ENCODE results near the gene MYMK. TPM values are rescaled to one million over a fixed set of nuclear protein-coding genes. Genes with fewer than 3 reads are reported as not detected.
"Not testable (repeated sequence)": the region's sequence is repeated elsewhere in the genome, so short reads cannot be mapped to it uniquely, and the experiment has no call there.

MYMK gene
- total RNA-seq, 2 donors from 2014 or later, result not detected

DNA sequence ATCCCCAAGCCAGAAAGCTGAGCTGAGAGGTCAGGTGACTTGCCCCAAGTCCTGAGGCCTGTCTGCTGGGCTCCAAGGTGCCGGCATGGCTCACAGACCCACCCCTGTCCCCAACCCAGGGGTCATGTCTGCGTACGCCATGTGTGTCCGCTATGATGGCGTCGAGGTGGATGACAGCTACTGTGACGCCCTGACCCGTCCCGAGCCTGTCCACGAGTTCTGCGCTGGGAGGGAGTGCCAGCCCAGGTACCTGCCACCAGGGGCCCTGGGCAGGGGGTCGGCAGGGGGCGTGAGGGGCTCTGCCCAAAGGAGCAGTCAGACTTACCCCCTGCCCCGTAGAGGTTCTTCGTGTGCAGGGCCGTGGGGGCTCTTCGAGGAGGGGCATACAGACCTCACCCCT is 42.1 kb upstream of the MYMK start:
- Mint-ChIP-seq H3K9me3 (no peaks in the 10 kb centered on the region), H3K4me3 (no peak overlapping the region), H3K27me3 (ENCODE audit: insufficient read depth) (peaks cover 3% of the 10 kb centered on the region), H3K27ac (no peak overlapping the region), H3K36me3 (ENCODE audit: low read depth) (no peaks in the 10 kb centered on the region), H3K4me1 (no peaks in the 10 kb centered on the region)
- H3K4me1 ChIP-seq (ENCODE audit: control insufficient read depth, insufficient read depth, low read length), result no peaks in the 10 kb centered on the region
- H3K9me3 ChIP-seq (ENCODE audit: control insufficient read depth, low read length), result no peaks in the 10 kb centered on the region
- WGBS, 2 experiments (ENCODE audit: insufficient coverage in 1 of 2, insufficient read length in 1 of 2), result 92 to 95% methylated on average over 17 of the region's 17 CpGs
- DNase-seq, result no peak
- no peak overlapping the region for H3K9ac ChIP-seq (ENCODE audit: extremely low read depth, low read length, poor library complexity, severe bottlenecking)
- no peak overlapping the region for H3K27ac ChIP-seq (ENCODE audit: low read depth, low read length)
- TF ChIP-seq, protein P1, sequence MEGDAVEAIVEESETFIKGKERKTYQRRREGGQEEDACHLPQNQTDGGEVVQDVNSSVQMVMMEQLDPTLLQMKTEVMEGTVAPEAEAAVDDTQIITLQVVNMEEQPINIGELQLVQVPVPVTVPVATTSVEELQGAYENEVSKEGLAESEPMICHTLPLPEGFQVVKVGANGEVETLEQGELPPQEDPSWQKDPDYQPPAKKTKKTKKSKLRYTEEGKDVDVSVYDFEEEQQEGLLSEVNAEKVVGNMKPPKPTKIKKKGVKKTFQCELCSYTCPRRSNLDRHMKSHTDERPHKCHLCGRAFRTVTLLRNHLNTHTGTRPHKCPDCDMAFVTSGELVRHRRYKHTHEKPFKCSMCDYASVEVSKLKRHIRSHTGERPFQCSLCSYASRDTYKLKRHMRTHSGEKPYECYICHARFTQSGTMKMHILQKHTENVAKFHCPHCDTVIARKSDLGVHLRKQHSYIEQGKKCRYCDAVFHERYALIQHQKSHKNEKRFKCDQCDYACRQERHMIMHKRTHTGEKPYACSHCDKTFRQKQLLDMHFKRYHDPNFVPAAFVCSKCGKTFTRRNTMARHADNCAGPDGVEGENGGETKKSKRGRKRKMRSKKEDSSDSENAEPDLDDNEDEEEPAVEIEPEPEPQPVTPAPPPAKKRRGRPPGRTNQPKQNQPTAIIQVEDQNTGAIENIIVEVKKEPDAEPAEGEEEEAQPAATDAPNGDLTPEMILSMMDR (conservative IDR thresholded peaks at IDR 0.05), result no peak
- no peak overlapping the region for H3K4me3 ChIP-seq (ENCODE audit: low read length)
- no peaks in the 10 kb centered on the region for H3K36me3 ChIP-seq (ENCODE audit: control insufficient read depth, insufficient read depth, low read length)
- no peaks in the 10 kb centered on the region for H3K27me3 ChIP-seq (ENCODE audit: control insufficient read depth, insufficient read depth, low read length, poor library complexity, severe bottlenecking)

DNA sequence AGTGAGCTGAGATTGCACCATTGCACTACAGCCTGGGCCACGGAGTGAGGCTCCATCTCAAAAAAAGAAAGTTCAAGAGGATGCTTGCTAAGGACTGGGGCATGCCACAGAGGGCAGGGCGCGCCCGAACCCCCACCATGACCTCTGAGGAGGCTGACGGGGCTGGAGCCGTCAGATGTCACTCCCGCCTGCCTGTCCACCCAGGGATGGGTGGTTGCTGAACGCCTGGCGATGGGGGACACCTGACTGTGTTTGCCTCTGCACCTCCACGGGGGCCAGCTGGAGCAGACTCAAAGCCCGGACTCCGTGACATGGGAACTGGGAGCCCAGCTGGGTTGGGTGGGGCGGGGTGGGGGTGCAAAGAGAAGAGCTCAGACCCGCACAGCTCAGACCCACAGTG is 41.6 kb upstream of the MYMK start:
- 91 to 94% methylated on average over 9 to 14 of the region's 14 CpGs for WGBS, 2 experiments (ENCODE audit: insufficient coverage in 1 of 2, insufficient read length in 1 of 2)
- no peaks in the 10 kb centered on the region for H3K36me3 ChIP-seq (ENCODE audit: control insufficient read depth, insufficient read depth, low read length)
- no peaks in the 10 kb centered on the region for H3K4me1 ChIP-seq (ENCODE audit: control insufficient read depth, insufficient read depth, low read length)
- Mint-ChIP-seq H3K27ac (no peak overlapping the region), H3K4me3 (no peak overlapping the region), H3K36me3 (ENCODE audit: low read depth) (no peaks in the 10 kb centered on the region), H3K9me3 (no peaks in the 10 kb centered on the region), H3K27me3 (ENCODE audit: insufficient read depth) (peaks cover 3% of the 10 kb centered on the region), H3K4me1 (no peaks in the 10 kb centered on the region)
- TF ChIP-seq, protein P1 (conservative IDR thresholded peaks at IDR 0.05), result no peak
- DNase-seq, result no peak
- H3K9me3 ChIP-seq (ENCODE audit: control insufficient read depth, low read length), result no peaks in the 10 kb centered on the region
- no peak overlapping the region for H3K27ac ChIP-seq (ENCODE audit: low read depth, low read length)
- H3K4me3 ChIP-seq (ENCODE audit: low read length), result no peak overlapping the region
- H3K9ac ChIP-seq (ENCODE audit: extremely low read depth, low read length, poor library complexity, severe bottlenecking), result no peak overlapping the region
- H3K27me3 ChIP-seq (ENCODE audit: control insufficient read depth, insufficient read depth, low read length, poor library complexity, severe bottlenecking), result no peaks in the 10 kb centered on the region

DNA sequence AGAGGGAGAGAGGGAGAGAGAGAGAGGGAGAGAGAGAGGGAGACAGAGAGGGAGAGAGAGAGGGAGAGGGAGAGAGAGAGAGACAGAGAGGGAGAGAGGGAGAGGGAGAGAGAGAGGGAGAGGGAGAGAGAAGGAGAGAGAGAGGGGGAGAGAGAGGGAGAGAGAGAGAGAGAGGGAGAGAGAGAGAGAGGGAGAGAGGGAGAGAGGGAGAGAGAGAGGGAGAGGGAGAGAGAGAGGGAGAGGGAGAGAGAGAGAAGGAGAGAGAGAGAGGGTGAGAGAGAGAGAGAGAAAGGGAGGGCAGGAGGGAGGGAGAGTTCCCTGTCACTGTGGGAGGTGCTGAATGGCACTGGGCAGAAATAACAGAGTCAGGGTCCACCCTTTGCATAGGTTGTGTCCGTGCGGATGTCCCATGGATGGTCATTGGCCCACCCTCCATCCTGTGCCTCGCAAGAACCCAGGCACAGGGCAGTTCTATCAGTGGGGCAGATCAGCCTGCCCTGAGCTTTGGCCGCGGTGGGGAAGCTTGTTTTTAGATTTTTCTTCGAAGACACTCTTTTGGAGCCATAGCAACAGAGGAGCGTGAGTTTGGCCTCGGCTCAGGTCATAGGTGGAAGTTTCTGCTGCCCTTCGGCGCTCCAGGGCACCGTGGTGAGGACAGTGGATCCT is 39.8 kb upstream of the MYMK start:
- no peak overlapping the region for H3K27ac ChIP-seq (ENCODE audit: low read depth, low read length)
- 84 to 86% methylated on average over 10 to 11 of the region's 11 CpGs for whole genome bisulfite sequencing, 2 experiments (ENCODE audit: insufficient coverage in 1 of 2, insufficient read length in 1 of 2)
- no peaks in the 10 kb centered on the region for H3K27me3 ChIP-seq (ENCODE audit: control insufficient read depth, insufficient read depth, low read length, poor library complexity, severe bottlenecking)
- DNase-seq, result no peak
- no peak overlapping the region for H3K27ac Mint-ChIP-seq
- H3K9ac ChIP-seq (ENCODE audit: extremely low read depth, low read length, poor library complexity, severe bottlenecking), result no peak overlapping the region
- no peak overlapping the region for H3K4me3 ChIP-seq (ENCODE audit: low read length)
- H3K9me3 Mint-ChIP-seq, result no peaks in the 10 kb centered on the region
- no peaks in the 10 kb centered on the region for H3K36me3 ChIP-seq (ENCODE audit: control insufficient read depth, insufficient read depth, low read length)
- H3K4me3 Mint-ChIP-seq, result no peak overlapping the region
- H3K9me3 ChIP-seq (ENCODE audit: control insufficient read depth, low read length), result no peaks in the 10 kb centered on the region
- TF ChIP-seq, protein P1 (conservative IDR thresholded peaks at IDR 0.05), result no peak
- no peaks in the 10 kb centered on the region for H3K4me1 ChIP-seq (ENCODE audit: control insufficient read depth, insufficient read depth, low read length)
- no peaks in the 10 kb centered on the region for H3K4me1 Mint-ChIP-seq
- peaks cover 3% of the 10 kb centered on the region for H3K27me3 Mint-ChIP-seq (ENCODE audit: insufficient read depth)
- H3K36me3 Mint-ChIP-seq (ENCODE audit: low read depth), result no peaks in the 10 kb centered on the region

DNA sequence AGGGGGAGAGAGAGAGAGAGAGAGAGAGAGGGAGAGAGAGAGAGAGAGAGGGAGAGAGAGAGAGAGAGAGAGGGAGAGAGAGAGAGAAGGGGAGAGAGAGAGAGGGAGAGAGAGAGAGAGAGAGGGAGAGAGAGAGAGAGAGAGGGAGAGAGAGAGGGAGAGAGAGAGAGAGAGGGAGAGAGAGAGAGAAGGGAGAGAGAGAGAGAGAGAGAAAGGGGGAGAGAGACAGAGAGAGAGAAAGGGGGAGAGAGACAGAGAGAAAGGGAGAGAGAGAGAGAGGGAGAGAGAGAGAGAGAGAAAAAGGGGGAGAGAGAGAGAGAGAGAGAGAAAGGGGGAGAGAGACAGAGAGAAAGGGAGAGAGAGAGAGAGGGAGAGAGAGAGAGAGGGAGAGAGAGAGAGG is 39.1 kb upstream of the MYMK start:
- H3K27me3 Mint-ChIP-seq (ENCODE audit: insufficient read depth); H3K4me1 ChIP-seq (ENCODE audit: control insufficient read depth, insufficient read depth, low read length); H3K4me3 ChIP-seq (ENCODE audit: low read length); H3K9me3 Mint-ChIP-seq; H3K36me3 Mint-ChIP-seq (ENCODE audit: low read depth); H3K9ac ChIP-seq (ENCODE audit: extremely low read depth, low read length, poor library complexity, severe bottlenecking); H3K27ac ChIP-seq (ENCODE audit: low read depth, low read length); H3K36me3 ChIP-seq (ENCODE audit: control insufficient read depth, insufficient read depth, low read length); DNase-seq; H3K27ac Mint-ChIP-seq; H3K4me3 Mint-ChIP-seq; H3K27me3 ChIP-seq (ENCODE audit: control insufficient read depth, insufficient read depth, low read length, poor library complexity, severe bottlenecking); H3K4me1 Mint-ChIP-seq; H3K9me3 ChIP-seq (ENCODE audit: control insufficient read depth, low read length): not testable (repeated sequence)
